Bronchial epithelial cell (primary cell): Measurements from ENCODE around the gene DUSP1. TPM values are rescaled to one million over a fixed set of nuclear protein-coding genes. Genes with fewer than 3 reads are reported as not detected.

Source experiments
- DNase-seq: peaks from one replicate; pipeline ENCODE4 v3.0.0-alpha.2; 2010; ENCODE audit warnings: low read depth
- FAIRE-seq: peaks from 2 replicates; lab custom pipeline; 2011; peaks lifted over from hg19 to GRCh38; lab: Jason Lieb, UNC
- H3K27me3 ChIP-seq: 2 replicates; pipeline ENCODE4 v1.5.1; 2011; ENCODE audit warnings: low read length; ENCODE audit not compliant: control insufficient read depth, insufficient read depth
- H3K36me3 ChIP-seq: 2 replicates; pipeline ENCODE4 v1.5.1; 2011; ENCODE audit warnings: low read length; ENCODE audit not compliant: control insufficient read depth, insufficient read depth
- H3K4me3 ChIP-seq: 2 replicates; pipeline ENCODE4 v1.5.1; 2011; ENCODE audit warnings: mild to moderate bottlenecking, low read depth, low read length, control low read depth
- total RNA-seq: library from RNA; depleted of rRNA; stranded (reverse); fragments of >200 nt; gene quantifications from 2 replicates; pipeline ENCODE4 v1.2.1, GENCODE V29; 2014
- TF ChIP-seq, protein P1 (sequence below): IDR thresholded peaks from 2 replicates; pipeline ENCODE4 v1.5.1; 2011; ENCODE audit warnings: mild to moderate bottlenecking, moderate library complexity, low read length, control low read depth, inconsistent platforms; ENCODE audit not compliant: insufficient read depth, severe bottlenecking

The DUSP1 gene
- total RNA-seq, 1 donor from 2014 or later: 114 TPM

DNA sequence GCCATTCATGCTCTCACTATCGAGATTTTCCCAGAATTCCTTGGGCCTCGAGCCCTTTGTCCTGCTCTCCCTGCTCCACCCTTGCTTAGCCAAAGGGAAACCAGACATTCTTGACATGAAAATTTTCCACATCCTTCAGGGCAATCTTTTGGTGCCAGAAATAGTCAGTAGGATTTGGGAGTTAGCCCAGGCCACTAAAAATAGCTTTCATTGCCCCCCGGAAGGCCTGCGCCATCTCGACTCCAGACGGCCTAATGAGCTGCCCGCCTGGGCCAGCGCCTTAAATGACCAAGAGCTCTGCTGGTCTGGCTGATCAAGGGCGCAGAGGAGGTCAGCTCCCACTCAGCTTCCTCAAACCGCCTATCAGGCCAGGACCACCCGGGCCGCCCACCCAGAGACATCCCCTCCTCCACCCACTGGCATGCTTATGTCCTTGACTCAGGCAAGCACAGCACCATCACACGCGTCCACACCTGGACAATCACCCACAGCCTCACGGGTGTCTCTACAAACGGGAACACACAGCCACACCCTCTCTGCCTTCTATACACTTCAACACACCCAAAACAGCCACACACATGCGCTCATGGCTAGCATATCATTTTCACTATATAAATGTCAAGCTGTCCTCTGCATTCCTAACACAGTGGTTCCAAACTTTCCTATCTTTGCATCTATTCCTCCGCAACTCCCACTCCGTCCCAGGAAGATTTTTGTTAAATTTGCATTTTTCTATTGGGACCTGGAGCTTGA is 20.9 kb downstream of the DUSP1 start:
- FAIRE-seq (peak; percentile 55), DNase-seq (no peak)
- Histone ChIP-seq H3K27me3 (no peaks in the 10 kb centered on the region), H3K36me3 (no peaks in the 10 kb centered on the region), H3K4me3 (no peak overlapping the region)
- TF ChIP-seq, protein P1, sequence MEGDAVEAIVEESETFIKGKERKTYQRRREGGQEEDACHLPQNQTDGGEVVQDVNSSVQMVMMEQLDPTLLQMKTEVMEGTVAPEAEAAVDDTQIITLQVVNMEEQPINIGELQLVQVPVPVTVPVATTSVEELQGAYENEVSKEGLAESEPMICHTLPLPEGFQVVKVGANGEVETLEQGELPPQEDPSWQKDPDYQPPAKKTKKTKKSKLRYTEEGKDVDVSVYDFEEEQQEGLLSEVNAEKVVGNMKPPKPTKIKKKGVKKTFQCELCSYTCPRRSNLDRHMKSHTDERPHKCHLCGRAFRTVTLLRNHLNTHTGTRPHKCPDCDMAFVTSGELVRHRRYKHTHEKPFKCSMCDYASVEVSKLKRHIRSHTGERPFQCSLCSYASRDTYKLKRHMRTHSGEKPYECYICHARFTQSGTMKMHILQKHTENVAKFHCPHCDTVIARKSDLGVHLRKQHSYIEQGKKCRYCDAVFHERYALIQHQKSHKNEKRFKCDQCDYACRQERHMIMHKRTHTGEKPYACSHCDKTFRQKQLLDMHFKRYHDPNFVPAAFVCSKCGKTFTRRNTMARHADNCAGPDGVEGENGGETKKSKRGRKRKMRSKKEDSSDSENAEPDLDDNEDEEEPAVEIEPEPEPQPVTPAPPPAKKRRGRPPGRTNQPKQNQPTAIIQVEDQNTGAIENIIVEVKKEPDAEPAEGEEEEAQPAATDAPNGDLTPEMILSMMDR: no peak

DNA sequence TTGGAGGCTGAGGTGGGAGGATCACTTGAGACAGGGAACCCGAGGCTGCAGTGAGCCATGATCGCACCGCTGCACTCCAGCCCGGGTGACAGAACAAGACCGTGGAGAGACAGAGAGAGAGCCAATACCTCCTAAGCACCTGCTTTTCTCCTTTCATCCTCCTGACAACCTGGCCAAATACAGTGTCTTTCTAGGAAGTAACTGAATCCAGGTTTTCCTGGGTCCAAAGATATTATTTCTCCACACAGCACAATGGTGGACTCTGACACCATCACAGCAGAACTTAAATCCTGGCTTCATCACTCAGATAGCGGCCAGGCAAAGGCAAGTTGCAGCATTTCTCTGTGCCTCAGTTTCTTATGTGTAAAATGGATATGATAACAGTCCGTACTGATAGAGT is 21.9 kb downstream of the DUSP1 start:
- Histone ChIP-seq H3K4me3 (no peak overlapping the region), H3K27me3 (no peaks in the 10 kb centered on the region), H3K36me3 (no peaks in the 10 kb centered on the region)
- DNase-seq (no peak), FAIRE-seq (no peak)
- TF ChIP-seq, protein P1: no peak

DNA sequence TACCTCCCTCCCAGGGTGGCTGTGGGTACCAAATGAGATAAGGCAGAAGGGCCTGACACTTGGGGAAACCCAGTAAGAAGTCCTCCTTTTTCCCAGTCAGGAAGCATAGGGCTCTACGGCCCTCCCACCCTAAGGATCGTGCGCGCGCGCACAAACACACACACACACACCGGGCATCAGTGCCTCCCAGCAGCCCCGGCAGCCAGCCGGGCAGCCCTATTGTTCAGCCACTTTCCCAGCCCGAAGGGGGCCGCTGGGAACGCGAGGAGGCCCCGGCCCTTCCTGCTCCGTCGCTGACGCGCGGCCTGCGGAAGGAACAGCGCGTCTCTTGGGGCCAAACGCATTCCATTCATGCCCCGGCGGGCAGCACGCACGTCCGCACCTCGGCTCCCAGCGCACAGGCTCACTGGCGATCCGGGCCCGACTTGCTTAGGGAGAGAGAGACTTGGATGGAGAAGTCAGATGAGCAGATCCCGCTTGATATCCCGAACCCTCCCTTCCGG is 22.6 kb downstream of the DUSP1 start:
- no peak for FAIRE-seq
- Histone ChIP-seq H3K27me3 (no peaks in the 10 kb centered on the region), H3K4me3 (no peak overlapping the region), H3K36me3 (no peaks in the 10 kb centered on the region)
- DNase-seq: no peak
- TF ChIP-seq, protein P1: no peak

DNA sequence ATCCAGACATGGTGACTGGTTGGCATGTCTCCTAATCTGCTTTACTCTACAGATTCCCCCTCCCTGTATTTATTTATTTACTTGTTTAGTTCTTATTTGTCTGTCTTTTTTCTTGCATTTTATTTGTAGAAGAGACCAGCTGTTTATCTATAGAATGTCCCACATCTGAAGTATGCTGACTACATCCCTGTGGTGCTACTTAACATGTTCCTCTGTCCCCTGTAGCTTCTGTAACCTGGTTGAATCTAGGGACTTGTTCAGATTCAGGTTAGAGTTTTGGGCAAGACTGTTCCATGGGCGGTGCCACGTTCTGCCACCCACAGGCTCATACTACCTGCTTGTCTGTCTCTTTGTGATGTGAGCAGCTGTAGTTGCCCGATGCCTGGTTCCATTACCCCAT is 23.5 kb downstream of the DUSP1 start:
- FAIRE-seq (no peak), DNase-seq (no peak)
- TF ChIP-seq, protein P1: no peak
- no peaks in the 10 kb centered on the region for H3K36me3 ChIP-seq
- H3K4me3 ChIP-seq: no peak overlapping the region
- no peaks in the 10 kb centered on the region for H3K27me3 ChIP-seq

DNA sequence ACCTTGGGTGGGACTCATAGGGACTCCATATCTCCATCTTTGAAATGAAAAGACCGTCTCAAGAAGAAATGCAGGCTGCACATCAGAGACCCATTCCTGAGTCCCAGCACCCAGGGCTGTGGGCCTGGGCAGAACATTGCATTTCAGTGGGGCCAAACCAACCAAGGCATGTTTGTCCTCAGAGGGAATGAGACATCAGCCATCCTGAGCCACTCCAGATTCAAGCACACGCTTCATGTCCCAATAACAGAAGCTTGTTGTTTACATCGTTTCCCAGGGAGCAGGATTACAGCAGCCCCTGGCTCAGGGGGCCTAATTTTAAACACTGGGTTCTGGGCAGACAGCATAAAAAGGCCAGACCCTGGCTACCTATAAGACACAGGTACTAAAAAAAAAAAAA is 24.3 kb downstream of the DUSP1 start:
- no peak for DNase-seq
- TF ChIP-seq, protein P1: no peak
- FAIRE-seq: no peak

DNA sequence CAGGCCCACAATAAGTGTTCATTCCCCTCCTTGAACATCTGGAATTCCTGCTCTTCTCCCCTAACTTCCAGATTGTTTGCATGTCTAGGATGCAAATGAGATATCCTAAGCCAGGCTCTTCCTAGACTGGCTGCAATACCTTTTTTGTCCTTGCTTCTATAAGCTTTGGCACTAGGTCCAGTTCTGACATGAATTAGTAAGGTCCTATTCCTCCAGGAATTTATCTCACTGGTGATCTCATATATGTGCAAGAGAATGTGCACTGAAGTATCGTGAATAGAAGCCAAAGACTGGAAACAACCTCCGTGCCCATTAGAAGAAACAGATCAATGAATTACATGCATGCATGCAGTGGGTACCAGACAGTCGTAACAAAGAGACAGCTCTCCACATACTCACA is 25.2 kb downstream of the DUSP1 start:
- DNase-seq: peak; percentile 59
- Histone ChIP-seq H3K36me3 (no peaks in the 10 kb centered on the region), H3K4me3 (no peak overlapping the region), H3K27me3 (no peaks in the 10 kb centered on the region)
- TF ChIP-seq, protein P1: no peak
- FAIRE-seq: no peak

More for the DNA sequence above, 24.3 kb downstream of the DUSP1 start:
- no peaks in the 10 kb centered on the region for H3K27me3 ChIP-seq
- H3K4me3 ChIP-seq: no peak overlapping the region
- no peaks in the 10 kb centered on the region for H3K36me3 ChIP-seq
